CD1c-positive myeloid dendritic cell (primary cell): Measurements from ENCODE around the gene CRYGN.

Experiments used
- DNase-seq: peaks from one replicate; pipeline ENCODE4 v3.0.0-alpha.2; 2016; ENCODE audit errors: extremely low spot score

Gene CRYGN

DNA sequence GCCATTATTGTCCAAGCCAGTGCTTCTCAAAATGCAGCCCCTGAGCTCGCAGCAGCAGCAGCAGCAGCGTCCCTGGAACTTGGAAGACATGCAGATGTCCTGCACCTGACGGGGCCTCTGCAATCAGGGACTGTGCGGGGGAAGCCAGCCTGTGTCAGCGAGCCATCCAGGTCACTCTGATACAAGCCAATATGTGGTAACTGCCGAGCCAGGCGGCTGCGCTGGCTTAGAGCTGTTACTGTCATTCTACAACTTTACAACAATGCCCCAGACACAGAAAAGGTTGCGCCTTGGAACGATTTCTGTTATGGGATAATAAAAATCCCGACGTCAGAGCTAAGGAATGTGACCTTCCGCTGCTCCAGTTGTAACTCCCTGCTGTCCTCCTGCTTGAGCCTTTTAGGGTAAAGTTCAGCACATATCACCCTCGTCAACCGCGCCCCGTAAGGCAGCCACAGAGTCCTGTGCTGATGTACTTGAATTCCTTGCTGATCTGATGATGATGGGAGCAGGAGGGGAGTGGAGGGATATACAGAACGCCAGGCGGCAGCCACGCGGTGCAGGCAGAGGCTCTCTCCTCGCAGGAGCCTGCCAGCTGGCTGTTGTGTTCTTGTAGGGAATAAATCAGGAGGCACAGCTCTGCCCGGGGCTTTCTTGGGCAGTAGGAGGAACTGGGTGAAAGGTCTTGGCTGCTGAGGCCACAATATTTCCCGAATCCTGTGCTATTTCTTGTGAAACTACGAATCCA lies 20.0 kb upstream of the CRYGN start:
- no peak for DNase-seq

DNA sequence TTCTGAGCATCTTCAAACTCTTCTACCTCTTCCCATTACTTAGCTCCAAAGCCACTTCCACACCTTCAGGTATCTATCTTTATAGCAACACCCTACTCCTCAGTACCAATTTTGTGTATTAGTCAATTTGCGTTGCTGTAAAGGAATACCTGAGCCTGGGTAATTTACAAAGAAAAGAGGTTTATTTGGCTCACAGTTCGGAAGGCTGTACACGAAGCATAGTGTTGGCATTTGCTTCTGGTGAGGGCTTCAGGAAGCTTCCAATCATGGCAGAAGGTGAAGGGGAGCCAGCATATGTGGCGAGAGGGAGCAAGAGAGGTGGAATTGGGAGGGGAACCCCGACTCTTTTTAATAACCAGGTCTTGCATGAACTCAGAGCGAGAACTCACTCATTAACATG lies 17.6 kb upstream of the CRYGN start:
- DNase-seq = no peak

DNA sequence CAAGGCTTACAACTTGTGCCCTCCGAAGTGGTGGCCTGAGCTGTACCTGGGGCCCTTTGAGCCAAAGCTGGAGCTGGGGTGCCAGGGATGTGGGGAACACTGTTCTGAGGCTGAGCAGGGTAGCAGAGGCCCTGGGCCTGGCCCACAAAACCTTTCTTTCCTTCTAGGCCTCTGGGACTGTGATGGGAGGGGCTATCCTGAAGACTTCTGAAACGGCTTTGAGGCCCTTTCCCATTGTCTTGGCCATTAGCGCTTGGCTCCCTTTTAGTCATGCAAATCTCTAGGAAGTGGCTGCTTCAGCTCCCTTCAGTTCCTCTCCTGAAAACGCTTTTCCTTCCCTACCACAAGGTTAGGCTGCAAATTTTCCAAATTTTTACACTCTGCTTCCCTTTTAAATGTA lies 16.8 kb upstream of the CRYGN start:
- DNase-seq = no peak

DNA sequence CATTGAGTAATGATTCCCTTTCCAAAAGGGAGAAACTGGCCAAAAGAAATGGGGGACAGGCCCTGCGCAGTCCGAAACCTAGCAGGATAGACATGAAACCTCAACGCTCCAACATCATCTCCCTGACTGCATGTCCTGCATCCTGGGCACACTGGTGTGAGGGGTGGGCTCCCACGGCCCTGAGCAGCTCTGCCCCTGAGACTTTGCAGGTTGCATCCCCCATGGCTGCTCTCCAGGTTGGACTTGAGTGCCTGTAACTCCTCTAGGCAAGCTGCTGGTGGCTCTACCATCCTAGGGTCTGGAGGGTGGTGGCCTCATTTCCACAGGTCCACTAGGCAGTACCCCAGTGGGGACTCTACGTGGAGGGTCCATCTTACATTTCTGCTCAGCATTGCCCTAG lies 16.3 kb upstream of the CRYGN start:
- no peak for DNase-seq

DNA sequence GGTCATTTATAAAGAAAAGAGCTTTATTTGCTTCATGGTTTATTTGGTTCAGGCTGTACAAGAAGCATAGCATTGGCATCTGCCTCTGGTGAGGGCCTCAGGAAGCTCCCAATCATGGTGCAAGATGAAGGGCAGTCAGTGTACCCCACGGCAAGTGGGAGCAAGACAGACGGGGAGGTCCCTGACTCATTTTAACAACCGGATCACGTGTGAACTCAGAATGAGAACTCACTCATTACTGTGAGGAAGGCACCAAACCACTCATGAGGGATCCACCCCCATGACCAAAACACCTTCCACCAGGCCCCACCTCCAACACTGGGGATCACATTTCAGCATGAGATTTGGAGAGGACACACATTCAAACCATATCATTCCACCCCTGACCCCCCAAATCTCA lies 15.7 kb upstream of the CRYGN start:
- DNase-seq = no peak

DNA sequence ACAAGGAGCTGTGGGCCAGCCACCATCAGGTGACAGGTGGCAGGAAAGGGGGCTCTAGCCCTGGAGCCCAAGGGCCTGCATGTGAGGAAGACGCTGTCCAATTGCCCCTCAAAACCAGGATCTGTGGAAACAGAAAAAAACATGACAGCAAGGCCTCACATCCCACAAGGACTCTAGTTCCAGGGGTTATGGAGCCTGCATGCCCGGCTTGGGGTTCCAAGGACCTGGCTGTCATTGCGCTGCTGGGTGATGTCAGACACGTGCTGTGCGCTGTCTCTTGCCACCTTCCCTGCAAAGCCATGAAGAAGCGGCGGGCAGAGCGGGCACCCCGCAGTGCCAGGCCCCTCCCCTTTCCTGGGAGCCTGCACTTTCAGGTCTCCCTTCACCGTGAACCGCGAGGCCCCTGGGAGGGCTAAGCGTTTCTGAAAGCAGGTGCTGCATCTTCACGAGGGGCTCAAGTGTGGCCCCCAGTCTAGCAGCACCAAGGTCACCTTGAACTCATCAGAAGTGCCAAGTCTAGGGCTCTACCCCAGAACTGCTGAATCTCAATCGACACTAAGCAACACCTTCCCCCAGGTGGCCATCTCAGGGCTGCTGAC lies 15.1 kb upstream of the CRYGN start:
- no peak for DNase-seq

DNA sequence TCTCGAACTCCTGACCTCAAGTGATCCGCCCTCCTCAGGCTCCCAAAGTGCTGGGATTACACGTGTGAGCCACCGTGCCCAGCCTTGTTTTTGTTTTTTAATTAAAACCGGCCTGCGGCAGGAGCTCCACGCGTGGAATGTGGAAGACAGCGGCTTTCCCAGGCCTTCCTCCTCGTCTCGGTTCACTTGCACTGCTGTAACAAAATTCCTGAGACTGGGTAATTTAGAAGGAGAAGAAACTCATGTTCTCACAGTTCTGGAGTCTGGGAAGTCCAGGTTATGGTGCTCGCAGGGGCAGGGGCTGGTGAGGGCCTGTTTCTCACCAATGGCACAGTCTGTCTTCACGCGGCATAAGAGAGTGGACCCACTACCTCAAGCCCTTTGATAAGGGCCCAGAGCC lies 14.4 kb upstream of the CRYGN start:
- DNase-seq = no peak

DNA sequence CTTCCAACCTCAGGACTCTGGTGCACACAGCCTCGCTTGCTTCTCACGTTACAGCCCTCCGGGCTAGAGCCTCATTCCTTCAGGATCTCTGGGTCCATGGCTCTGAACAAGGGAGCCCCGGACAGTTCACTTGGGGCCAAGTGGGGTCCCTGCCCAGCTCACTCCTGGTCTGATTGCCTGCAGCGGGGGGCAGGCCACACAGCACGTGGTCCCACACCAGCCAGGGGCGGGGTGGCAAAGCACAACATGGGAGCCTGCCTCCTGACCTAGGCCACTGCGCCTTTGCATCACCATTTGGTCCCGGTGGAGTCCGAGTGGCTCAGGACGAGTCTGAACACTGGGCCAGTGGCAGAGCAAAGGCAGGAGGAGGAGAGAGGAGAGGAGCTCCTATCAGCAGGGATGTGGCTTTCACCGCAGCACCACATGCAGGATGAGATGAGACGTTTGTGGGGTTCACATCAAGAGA lies 13.4 kb upstream of the CRYGN start:
- DNase-seq = no peak

DNA sequence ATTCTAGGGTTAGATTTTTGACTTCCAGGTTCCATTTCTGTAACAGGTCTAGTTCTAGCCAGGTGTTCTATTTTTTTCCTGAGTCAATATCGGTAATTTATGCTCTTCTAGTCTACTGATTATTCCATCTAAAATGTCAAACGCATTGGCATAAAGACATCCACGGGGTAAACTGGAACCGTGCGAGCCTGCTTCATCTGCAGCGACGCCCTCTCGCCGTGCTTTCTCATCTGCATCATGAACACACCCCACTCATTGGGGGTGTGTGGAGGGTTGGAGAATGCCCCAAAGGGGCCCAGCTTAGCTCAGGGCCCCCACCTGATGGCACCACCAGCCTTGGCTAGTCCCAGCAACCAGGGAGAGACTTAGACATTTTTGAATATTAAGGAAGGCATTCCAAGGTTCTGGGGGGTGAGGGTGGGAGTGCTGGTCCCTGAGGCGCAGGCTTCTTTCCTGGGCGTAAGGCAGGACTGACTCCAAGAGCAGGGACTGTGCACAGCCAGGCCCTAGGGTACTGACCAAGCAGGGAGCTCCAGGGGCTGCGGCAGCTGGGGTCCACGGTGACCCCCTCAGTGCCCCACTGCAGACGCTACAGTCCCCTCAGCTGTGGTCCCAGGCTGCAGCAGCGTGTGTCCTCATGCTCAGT lies 12.9 kb upstream of the CRYGN start:
- no peak for DNase-seq

DNA sequence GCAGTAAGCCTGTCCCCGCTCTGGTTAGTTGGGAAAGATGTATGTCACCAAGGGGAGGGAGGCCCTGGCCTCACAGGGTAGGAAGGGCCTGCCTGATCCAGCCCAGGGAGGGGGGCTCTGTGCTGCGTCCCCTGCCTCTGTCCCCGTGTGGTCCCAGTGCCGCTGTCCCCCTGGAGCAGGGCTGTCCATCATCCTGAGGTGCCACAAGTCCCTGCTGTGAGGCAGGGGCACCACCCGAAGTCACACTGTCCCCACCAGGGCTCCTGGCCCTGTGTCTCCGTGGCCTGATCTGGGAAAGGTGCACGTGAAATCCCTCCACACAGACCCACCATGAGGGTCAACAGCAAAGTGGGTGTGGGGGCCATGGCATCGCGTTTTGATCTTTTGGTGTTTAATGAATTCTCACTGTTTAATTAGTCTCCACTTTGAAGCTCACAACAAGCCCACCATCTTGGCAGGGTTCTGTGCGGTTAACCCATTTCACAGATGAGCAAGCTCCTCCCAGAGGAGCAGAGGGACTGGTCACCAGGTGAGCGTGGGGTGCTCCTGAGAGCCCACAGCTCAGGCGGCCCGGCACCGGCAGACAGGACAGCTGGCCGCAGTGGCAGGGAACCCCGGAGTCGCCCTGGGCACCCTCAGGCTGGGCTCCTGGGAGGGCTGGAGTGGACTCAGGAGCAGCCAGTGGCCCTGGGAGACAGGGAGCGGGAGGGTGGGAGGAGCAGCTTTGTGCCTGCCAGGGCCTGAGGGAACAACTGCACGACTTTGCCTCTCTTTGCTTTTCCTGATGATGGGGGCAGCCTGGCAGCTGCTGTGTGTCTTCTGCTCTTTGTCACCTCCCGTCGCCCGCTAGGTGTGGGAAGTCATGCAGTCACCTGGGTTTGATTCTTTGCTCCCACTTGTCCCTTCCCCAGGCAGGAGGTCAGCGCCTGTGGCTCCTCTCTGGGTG lies 12.0 kb upstream of the CRYGN start:
- DNase-seq = no peak

DNA sequence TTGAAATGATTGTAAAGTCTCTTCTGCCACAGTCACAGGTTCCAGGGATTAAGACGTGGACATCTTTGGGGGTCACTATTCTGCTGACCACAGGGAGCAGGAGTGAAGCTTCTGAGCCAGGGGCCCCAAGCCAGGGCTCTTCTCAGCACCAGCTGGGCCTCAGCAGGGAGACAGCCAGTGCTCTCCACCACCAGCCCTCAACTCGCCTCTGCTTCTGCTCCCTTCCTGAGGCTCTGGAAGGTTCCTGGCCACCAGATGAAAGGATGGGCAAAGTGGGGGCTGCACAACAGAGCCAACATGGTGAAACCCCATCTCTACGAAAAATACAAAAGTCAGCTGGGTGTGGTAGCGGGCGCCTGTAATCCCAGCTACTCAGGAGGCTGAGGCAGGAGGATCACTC lies 11.2 kb upstream of the CRYGN start:
- no peak for DNase-seq

DNA sequence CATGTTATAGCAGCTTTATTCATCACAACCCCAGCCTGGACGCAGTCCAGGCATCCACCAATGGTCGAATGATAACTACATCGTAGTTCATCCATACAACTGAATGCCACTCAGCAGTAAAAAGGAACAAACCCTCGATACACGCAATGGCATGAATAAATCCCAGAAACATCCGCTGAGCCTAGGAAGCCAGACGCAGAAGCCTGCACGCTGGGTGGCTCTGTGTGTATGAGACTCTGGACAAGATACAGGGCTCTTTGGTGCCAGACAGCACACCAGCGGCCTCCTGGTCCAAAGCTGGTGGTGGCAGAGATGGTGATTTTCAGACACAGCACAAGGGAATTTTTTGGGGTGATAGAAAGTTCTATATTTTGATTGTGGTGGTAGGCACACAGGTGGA lies 10.0 kb upstream of the CRYGN start:
- DNase-seq = no peak

DNA sequence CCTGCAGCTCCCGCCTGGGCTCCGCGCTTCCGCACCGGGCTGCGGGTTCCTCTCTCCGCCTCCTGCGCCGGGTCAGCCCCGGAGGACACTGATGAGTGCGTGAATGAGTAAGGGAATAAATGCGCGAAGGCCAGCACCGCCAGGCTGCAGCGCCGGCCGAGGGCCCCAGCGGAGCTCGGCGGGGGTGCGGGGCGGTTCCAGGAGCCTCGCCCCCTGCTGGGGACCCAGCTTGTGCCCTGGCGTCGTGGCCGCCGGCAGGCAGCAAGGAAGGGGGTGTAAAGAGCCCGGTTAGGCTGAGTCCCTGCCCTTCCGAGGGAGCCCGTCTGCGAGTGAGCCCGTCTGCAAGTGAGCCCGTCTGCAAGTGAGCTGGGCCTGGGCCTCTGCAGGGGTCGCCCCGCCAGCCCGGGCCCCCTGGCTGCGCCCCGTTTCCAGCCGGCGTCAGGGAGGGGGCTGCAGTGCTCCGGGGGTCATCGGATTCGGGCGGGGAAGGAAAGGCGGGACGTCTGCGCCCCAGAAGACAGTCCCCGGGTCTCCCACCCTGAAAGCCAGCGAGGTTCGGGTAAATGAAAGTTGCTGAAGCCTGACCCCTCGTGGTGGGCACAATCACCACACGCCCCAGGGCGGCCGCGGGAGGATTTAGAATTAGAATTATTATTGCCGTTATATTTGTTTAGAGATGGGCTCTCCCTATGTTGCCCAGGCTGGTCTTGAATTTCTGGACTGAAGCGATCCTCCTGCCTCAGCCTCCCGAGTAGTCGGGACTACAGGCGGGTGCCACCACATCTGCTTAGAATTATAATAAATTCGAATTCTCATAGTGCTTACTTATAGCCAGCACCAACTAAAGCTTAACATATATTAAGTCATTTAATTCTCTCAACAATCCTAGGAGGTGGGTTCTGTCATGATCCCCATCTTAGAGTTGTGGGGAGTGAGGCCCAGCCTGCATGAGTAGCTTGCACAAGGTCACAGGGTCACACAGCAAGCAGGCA lies 8.6 kb upstream of the CRYGN start:
- DNase-seq = peak; percentile 78

DNA sequence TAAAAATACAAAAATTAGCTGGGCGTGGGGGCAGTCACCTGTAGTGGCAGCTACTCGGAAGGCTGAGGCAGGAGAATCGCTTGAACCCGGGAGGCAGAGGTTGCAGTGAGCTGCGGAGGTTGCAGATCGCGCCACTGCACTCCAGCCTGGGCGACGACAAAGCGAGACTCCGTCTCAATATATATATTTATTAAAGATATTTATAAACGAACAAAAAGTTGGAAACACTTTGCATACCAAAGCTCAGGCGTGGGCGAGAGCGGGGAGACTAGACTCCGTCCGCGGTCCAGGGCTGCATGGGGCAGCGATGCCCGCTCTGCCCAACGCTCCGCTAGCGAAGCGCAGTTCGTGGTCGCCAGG lies 7.9 kb upstream of the CRYGN start:
- no peak for DNase-seq

DNA sequence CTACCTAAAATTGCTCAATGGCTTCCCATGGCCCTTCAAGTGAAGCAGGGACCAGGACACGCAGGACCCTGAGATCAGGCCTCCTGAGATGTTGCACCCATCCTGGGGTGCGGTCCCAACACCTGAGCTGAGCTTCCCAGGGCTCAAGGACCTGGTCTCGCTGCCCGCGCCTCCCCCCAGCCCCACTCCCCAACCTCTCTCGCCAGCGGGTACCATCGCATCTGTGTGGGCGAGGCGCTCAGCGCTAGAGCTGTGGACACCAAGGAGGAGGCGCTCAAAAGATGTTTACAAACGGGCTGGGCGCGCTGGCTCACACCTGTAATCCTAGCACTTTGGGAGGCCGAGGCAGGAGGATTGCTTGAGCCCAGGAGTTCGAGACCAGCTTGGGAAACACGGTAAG lies 7.4 kb upstream of the CRYGN start:
- DNase-seq = no peak

DNA sequence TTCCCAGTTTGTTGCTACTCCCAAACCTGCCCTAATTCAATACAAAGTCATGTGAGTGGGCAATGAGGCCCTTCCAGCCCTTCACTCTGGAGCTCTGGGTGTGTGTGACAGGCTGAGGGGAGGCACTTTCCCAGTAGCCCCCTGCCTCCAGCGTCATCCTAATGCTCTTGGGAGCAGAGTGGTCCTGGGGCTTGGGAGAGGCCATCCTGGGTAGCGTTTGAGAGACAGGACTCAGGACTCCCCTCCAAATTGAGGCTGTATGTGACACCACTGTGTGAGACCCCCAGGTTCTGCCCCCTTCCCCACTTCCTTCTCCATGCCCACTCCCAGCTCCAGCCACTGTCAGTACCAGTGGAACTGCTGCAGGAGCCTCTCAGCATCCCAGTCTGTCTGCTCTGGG lies 6.5 kb upstream of the CRYGN start:
- no peak for DNase-seq

DNA sequence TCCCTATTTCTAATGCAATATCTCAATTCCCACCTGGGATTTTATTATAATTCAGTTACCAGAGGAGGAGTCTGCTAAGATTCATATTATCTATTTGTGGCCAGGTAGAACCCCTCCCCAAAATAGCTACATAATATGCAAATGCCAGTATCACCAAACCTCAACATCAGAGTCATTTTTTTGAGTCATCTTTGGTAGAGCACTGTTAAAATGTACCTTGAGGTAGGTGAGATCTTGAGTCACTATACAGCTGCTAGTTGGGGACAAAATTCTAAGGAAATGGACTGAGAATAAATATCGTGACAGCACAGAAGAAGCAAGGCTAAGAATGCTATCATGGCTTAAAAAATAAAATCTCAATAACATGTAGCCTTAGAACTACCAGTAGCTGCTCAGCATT lies 4.7 kb upstream of the CRYGN start:
- DNase-seq = no peak

DNA sequence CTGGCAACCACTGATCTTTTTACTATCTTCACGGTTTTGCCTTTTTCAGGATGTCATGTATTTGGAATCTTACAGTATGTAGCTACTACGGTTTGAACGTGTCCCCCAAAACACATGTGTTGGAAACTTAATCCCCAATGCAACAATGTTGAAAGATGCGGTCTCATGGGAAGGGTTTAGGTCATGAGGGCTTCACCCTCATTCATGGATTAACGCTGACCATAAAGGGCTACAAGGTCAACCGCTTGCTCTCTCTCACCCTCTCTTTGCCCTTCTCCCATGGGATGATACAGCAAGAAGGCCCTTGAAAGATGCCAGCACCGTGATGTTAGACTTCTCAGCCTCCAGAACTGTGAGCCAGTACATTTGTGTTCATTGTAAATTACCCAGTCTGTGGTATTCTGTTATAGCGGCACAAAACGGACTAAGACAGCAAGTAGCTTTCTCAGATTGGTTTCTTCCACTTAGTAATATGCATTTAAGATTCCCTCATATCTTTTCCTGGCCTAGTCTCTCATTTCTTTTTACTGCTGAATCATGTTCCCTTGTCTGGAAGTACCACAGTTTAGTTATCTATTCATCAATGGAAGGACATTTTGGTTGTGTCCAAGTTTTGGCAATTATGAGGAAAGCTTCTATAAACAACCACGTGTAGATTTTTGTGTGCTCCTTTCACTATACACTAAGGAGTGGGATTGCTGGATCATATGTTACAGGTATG lies 3.0 kb upstream of the CRYGN start:
- DNase-seq = no peak

DNA sequence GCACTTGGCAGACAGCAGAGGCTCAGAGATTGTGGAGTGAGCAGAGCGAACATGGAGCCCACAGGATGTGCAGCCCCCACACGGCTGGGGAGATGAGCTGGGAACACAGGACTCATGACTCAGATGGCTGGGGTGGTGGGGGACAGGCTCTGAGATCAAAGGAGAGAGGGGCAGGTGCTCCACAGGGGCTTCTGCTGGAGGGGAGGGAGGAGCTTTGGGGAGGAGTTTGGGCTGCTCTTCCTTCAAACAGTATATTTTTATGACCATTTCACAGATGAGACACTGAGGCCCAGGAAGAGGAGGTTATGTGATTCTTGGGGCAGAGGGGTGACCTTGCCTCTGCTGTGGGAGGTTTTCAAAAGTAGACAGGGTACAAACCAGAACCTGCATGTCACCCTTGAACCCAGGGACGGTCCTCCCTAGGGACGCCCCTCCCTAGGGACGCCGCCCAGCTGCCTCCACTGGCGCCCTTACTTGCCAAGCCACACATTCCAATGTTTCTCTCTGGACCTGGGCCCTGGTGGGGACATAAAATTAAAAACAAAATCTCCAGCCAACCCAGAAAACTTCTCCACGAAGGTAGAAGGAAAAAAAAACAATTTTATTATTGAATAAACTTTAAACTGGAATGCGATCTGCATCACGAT lies 981 bp upstream of the CRYGN start:
- no peak for DNase-seq
